ENCODE measurements around the gene SCG5. TPM values are rescaled to one million over a fixed set of nuclear protein-coding genes. Genes with fewer than 3 reads are reported as not detected.

Gene SCG5
- total and polyA plus RNA-seq, 2 of the 13 experiments (the other 11 are each of a cell fraction or from before 2014, with no cell fraction given) = 2.3 to 3.5 TPM

GRCh38 chr15:32688151-32688639, 46.7 kb downstream of the SCG5 start (continued):
- TF ChIP-seq PAXIP1 (CRISPR knock-in tag; conservative IDR thresholded peaks at IDR 0.05) (0 out of 2 replicates have a peak, but pooled peaks have one; percentile 25), ZMAT5 (CRISPR knock-in tag; IDR thresholded peaks at IDR 0.05; ENCODE audit: borderline replicate concordance, low read depth) (no peak), RARA (CRISPR knock-in tag; IDR thresholded peaks at IDR 0.05) (0 out of 2 replicates have a peak, but pooled peaks have one; percentile 7), CENPT (CRISPR knock-in tag; IDR thresholded peaks at IDR 0.05; ENCODE audit: low read depth) (no peak), HNRNPLL (IDR thresholded peaks at IDR 0.05; ENCODE audit: low read depth, low read length, poor library complexity, severe bottlenecking) (no peak), FOXP1 (IDR thresholded peaks at IDR 0.05) (no peak), FOXP1 (CRISPR knock-in tag; IDR thresholded peaks at IDR 0.05) (0 out of 2 replicates have a peak, but pooled peaks have one; percentile 22), MLLT10 (CRISPR knock-in tag; IDR thresholded peaks at IDR 0.05) (no peak), ZUFSP (CRISPR knock-in tag; IDR thresholded peaks at IDR 0.05; ENCODE audit: borderline replicate concordance) (no peak), ARNTL (CRISPR knock-in tag; IDR thresholded peaks at IDR 0.05) (no peak), BRD4 (CRISPR knock-in tag; IDR thresholded peaks at IDR 0.05) (no peak), FOSL2 (CRISPR knock-in tag; IDR thresholded peaks at IDR 0.05) (peak; percentile 64; the same call in 1 of the 2 replicates), YEATS4 (CRISPR knock-in tag; IDR thresholded peaks at IDR 0.05; ENCODE audit: borderline replicate concordance) (no peak), GMEB2 (CRISPR knock-in tag; IDR thresholded peaks at IDR 0.05; ENCODE audit: low read depth) (no peak), SMARCE1 (IDR thresholded peaks at IDR 0.05; ENCODE audit: borderline replicate concordance) (no peak), TARDBP (CRISPR knock-in tag; IDR thresholded peaks at IDR 0.05) (no peak), ZNF207 (IDR thresholded peaks at IDR 0.05; ENCODE audit: borderline replicate concordance) (no peak), SNAPC2 (CRISPR knock-in tag; IDR thresholded peaks at IDR 0.05) (no peak), ZNF296 (CRISPR knock-in tag; conservative IDR thresholded peaks at IDR 0.05) (no peak), CREB1 (IDR thresholded peaks at IDR 0.05) (no peak), CREB1 (CRISPR knock-in tag; IDR thresholded peaks at IDR 0.05) (0 out of 2 replicates have a peak, but pooled peaks have one; percentile 24), ZBTB37 (CRISPR knock-in tag; IDR thresholded peaks at IDR 0.05) (no peak), ZNF792 (CRISPR knock-in tag; IDR thresholded peaks at IDR 0.05) (no peak), ZSCAN12 (CRISPR knock-in tag; IDR thresholded peaks at IDR 0.05) (no peak), MEIS2 (CRISPR knock-in tag; IDR thresholded peaks at IDR 0.05) (no peak)
